Measurements from ENCODE around the gene HSPA14. TPM values are rescaled to one million over a fixed set of nuclear protein-coding genes. Genes with fewer than 3 reads are reported as not detected.

HSPA14 gene
- total and polyA plus RNA-seq, 2 of the 8 experiments (the other 6 are each of a cell fraction or from before 2014, with no cell fraction given): 20.5 to 36.4 TPM

GRCh38 chr10:14836208-14836607, 1.9 kb upstream of the HSPA14 start (continued):
- TF ChIP-seq RAD21 (IDR thresholded peaks at IDR 0.05 in 1 of 2, conservative IDR thresholded peaks at IDR 0.05 in 1 of 2; ENCODE audit: low read depth in 2 of 2, low read length in 2 of 2): no peak
- TF ChIP-seq GABPA (IDR thresholded peaks at IDR 0.05; ENCODE audit: borderline replicate concordance, insufficient read depth, low read length): no peak
- TF ChIP-seq, protein P1, sequence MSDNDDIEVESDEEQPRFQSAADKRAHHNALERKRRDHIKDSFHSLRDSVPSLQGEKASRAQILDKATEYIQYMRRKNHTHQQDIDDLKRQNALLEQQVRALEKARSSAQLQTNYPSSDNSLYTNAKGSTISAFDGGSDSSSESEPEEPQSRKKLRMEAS (IDR thresholded peaks at IDR 0.05): no peak
- no peak for TF ChIP-seq HDAC2 (IDR thresholded peaks at IDR 0.05; ENCODE audit: borderline replicate concordance in 1 of 2, low read depth in 2 of 2, low read length in 2 of 2)
- no peak for TF ChIP-seq EGR1 (IDR thresholded peaks at IDR 0.05; ENCODE audit: borderline replicate concordance, low read depth, low read length)

Data from H1 (cell line).